ENCODE results near the gene ESR1.

The ESR1 gene

DNA sequence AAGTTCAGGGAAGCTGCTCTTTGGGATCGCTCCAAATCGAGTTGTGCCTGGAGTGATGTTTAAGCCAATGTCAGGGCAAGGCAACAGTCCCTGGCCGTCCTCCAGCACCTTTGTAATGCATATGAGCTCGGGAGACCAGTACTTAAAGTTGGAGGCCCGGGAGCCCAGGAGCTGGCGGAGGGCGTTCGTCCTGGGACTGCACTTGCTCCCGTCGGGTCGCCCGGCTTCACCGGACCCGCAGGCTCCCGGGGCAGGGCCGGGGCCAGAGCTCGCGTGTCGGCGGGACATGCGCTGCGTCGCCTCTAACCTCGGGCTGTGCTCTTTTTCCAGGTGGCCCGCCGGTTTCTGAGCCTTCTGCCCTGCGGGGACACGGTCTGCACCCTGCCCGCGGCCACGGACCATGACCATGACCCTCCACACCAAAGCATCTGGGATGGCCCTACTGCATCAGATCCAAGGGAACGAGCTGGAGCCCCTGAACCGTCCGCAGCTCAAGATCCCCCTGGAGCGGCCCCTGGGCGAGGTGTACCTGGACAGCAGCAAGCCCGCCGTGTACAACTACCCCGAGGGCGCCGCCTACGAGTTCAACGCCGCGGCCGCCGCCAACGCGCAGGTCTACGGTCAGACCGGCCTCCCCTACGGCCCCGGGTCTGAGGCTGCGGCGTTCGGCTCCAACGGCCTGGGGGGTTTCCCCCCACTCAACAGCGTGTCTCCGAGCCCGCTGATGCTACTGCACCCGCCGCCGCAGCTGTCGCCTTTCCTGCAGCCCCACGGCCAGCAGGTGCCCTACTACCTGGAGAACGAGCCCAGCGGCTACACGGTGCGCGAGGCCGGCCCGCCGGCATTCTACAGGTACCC lies at the start of gene ESR1:
ESR1 (plus strand) TSS at position 170 of the 858 bp plus-strand sequence; CDS start at position 401, 231 bp downstream.
- no peak for DNase-seq

DNA sequence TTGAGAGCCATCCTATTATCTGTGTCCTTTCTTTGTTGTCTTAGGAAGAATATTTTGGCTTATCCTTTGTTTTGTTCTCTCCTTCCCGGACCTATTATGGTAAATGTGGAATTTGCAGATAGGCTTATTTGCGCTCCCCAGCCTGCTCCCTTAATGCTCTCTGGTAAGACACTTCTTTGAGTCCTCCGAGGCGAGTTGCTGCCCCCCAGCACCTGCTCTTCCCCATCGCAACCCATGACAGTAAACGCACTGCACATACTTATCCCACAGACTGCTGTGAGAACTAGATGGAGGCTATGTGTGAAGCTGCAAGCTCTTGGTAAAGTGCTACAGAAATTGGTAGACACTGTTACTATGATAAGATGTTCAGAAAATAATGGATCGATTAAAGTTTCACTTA lies 47.0 kb upstream of the ESR1 start:
- no peak for DNase-seq

DNA sequence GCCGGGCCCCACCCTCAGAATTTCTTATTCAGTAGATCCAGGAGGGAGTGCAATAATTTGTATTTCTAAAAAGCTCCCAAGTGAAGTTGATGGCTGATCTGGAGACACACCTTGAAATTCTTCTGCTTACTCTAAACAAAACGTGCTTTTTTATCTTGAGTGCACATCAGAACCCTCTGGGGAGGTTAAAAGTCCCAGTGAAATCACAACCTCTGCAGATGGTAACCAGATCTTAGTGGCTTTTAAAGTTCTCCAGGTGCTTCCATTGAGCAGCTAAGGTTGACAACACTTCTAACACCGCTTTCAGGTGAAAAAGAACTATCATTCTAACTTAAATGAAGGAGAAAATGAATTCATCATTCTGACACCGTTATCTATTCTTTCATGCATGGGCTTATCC lies 45.6 kb upstream of the ESR1 start:
- DNase-seq = no peak

GRCh38 chr6:151762817-151763216 lies 44.7 kb upstream of the ESR1 start:
- DNase-seq = no peak

DNA sequence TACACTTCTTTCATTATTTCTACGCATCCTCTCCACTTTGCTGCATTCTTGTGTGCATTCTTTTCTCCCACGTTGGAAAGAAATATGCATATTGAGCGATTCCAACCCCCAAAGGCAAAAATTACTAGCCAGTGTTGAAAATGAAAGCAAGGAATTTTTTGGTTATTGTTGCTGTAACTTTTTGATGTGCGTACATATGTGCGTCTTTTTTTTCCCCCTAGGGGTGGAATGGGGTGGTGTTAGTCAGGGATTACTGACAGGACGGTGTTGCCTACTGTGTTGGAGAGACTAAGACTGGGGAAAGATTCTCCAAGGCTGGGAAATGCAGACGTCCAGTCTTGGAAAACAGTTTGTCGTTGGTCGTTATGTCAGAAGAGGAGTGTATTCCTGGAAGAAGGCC lies 44.2 kb upstream of the ESR1 start:
- DNase-seq = no peak

GRCh38 chr6:151763938-151764680 lies 43.4 kb upstream of the ESR1 start:
- DNase-seq = no peak

DNA sequence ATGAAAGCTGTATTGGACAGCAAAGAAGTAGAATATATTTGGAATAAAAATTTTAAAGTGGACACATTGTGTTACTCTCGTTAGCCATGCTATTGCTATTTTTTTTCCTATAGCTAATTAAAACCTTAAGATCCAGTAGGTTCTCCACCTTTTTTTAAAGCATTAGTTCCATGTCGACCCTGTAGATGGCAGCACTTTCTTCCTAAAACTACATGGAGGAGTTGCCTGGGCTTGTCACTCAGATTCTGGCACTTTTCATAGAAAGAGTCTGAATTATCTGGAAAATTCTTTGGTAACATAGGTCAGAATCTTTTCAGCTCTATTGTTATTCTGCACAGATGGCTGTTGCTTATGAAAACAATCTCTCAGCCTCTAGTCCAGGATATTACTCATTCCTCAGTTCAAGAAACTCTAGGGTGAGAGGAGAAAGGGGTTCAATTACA lies 42.0 kb upstream of the ESR1 start:
- DNase-seq = peak; percentile 10

DNA sequence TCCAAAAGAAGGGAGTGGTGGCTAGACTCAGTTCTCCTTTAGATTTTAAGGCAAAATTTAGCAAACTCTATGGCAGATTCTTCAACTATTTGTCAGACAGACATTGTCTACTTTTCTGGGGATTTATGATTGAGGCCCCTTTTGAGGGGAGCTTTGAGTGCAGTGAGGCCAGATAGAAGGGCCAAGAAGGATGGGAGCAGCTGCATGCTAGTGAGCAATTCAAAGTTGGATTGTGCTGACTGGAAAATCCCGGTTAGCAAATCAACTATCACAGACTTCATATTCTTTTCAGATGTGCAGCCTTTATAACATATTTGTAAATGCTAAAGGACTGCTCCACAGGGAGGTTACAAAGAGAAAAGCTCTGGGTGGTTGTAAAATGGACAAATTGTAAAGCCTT lies 35.0 kb upstream of the ESR1 start:
- DNase-seq = no peak

DNA sequence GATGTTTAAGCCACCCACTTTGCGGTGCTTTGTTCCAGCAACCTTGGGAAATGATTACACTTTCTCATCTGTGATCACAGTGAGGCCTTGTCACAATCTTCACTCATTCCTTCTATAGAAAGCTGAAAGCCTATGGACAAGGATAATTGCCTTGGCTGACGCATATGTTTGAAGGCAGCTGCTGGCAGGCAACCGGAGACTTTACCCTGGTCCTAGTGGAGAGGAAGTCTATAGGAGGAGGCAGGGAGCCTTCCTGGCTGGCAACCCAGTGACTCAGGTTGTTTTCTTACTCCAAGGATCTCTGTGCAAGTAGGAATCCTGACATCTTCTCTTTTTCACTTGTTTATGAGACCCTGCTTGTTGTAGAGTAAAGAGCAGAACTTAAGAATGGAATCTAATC lies 34.1 kb upstream of the ESR1 start:
- no peak for DNase-seq

DNA sequence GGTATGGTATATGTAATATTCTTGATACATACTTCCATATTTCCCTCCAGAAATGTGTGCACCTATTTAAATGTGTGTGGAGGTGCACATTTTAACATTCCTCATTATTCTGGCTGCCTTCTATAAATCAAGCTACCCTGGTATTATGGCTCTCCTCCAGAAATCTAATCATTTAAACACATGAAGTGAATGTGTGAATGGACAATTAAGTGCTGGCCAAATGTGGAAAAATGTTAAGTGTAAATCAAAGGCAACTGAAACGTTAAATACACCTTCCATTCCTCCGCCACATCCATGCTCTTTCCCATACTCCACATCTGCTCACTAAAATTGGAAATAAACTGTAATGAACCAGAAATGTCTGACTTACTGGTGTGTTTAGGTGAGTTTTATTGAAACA lies 24.9 kb upstream of the ESR1 start:
- DNase-seq = no peak

DNA sequence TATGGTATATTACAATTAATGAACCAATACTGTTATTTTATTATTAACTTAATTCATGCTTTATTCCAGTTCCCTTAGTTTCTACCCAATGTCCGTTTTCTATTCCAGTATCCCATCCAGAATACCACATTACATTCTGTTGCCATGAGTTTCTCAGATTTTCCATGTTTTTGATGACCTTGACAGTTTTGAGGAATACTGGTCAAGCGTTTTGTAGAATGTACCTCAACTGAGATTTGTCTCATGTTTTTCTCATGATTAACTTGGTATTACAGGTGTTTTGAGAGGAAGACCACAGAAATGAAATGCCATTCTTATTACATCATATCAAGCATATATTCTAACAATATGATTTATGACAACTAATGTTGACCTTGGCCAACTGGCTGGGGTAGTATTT lies 23.8 kb upstream of the ESR1 start:
- DNase-seq = no peak

DNA sequence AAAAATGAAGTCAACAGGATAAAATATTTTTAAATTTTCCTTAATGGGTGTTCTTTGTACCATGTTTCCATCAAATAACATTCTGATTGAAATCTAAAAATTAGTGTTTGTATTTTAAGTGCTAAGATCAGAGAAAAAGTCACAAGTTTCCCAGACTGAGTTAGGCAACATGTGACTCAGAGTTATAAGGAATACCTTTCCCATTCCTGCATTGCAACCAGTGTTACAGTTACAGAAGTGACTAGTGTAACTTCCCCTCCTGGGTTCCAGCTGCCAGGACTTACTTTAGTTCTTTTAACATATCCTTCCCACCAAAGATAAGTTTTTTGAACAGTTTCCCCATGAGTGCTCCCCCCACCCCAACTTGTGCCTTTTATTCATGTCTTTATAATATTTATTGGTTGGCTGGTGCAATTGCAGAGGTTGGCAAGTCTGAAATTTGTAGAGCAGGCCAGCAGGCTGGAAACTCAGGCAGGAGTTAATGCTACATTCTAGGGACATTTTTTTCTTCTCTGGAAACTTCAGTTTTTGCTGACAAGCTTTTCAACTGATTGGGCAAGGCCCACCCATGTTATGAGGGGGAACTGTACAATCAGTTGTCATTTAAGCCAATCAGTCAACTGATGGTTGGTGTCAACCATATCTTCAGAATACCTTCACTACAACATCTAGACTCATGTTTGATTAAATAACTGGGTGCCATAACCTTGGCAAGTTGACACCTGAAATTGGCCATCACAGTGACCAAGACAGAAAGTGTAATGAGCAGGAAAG lies 22.9 kb upstream of the ESR1 start:
- no peak for DNase-seq

DNA sequence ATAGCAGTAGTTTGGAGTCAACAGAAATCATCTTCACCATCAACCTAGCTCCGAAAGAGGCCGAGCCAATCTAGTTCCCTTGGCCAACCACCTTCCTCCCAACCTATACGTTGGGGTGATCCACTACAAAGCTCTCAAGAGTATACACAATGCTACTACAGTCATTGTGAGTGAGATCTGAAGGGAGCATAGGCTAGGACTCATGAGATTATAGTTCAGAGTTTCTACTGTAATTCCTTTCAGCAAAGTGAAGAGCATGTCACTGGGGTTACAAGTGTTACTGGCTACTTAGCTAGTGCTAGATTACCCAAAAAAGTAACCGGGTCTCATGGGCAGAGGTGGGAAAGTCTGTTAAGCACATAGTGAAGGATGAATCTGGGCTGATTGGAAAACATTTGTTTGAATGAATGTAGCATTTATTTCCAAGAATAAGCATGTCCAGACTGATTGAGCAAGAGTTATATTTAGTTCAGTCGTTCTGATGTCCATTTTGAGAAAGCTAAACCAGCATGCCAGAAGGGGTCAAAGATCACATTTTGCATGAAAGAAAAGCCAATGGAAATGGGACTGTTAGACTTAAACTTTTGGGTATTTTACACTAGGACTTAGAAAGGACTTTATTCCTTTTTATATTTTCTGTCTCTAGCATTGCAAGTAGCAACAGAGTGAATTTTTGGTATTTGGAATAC lies 10.5 kb upstream of the ESR1 start:
- DNase-seq = no peak

GRCh38 chr6:151803743-151804142 lies 3.7 kb upstream of the ESR1 start:
- no peak for DNase-seq

GRCh38 chr6:151804585-151805285 lies 2.7 kb upstream of the ESR1 start:
- no peak for DNase-seq

- no peak for DNase-seq
These were observed 2.1 kb upstream of the ESR1 start for GRCh38 chr6:151805286-151805840.

GRCh38 chr6:151806757-151807512 lies 547 bp upstream of the ESR1 start:
- DNase-seq = no peak

GRCh38 chr6:151808371-151809241 lies 1.1 kb downstream of the ESR1 start:
- DNase-seq = no peak

DNA sequence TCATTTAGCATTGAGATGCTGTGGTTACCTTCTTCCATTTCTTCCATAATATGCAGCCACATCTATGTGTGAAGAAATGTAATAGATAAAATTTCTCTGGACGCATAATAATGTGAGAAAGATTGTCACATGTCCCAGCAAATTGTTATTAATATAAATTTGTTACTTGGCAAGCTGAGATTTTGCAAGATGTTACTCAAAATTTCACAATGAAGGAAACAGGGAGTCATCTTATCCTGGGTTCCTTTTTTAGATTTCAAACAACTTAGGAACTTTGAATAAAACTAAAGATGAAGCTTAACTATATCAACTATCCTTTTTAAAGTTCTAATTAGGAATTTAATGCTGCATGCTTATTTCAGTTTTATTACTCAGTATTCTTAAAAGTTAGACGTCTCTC lies 3.6 kb downstream of the ESR1 start:
- DNase-seq = no peak

DNA sequence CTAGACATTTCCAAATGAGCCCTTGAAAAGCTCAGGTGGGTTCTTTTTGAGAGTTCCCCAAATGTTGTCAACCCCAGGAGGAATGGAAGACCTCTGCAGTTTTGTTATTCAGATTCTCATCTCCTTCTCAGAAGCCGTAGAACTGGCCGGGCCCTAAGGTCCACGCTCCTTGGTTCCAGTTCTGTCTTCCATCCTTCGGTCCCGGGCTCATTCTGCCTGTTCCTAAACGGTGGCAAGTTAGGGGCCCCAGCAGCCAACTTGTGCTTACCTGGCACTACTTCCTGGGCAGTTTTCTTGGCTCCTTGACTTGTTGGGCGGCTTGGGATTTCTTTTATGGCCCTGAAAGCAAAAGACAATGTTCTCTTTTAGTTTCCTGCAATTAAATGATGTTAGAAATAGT lies 6.4 kb downstream of the ESR1 start:
- no peak for DNase-seq
